A549 (cell line): ENCODE results near the gene MNX1. TPM values are rescaled to one million over a fixed set of nuclear protein-coding genes. Genes with fewer than 3 reads are reported as not detected.

Experiments used
- ATAC-seq, 2 experiments: fragments of 200-7000 bp in 1 of 2; fragments of >200 bp in 1 of 2; cut with Nextera tagmentation in 1 of 2; cut with Tn5 transposase in 1 of 2; 3 replicates each; pipeline versions ENCODE4 v1.8.0 to v1.9.1; 2018 to 2020; ENCODE audit warnings: mild to moderate bottlenecking in 1 of 2, moderate library complexity in 1 of 2
- CTCF ChIA-PET: fragments of 300-600 bp; sonication (Branson Sonifier 250); formaldehyde crosslinking; extraction: SDS; loops from one replicate; lab custom pipeline; 2021; ENCODE audit warnings: antibody characterized with exemption, inconsistent platforms; lab: Yijun Ruan, JAX
- POLR2A ChIA-PET: fragments of 350-600 bp; formaldehyde crosslinking; extraction: SDS; loops from one replicate; lab custom pipeline; 2021; ENCODE audit warnings: antibody characterized with exemption, inconsistent platforms; lab: Yijun Ruan, JAX
- DNase-seq, 2 experiments: peaks; one replicate each; pipeline versions ENCODE4 v3.0.0 to v3.0.0-alpha.2; 2011 to 2016; ENCODE audit warnings: low read depth in 1 of 2, low spot score in 1 of 2
- FAIRE-seq: peaks from 2 replicates; lab custom pipeline; 2011; peaks lifted over from hg19 to GRCh38; lab: Jason Lieb, UNC
- H3K27ac ChIP-seq, 2 experiments: fragments of >200 bp; sonication (Bioruptor Twin); formaldehyde crosslinking; 3 replicates each; pipeline ENCODE4 v1.5.1; 2016 to 2017
- H3K4me1 ChIP-seq: fragments of >200 bp; sonication (Bioruptor Twin); formaldehyde crosslinking; 3 replicates; pipeline ENCODE4 v1.6.1; 2016
- H3K4me2 ChIP-seq: fragments of >200 bp; sonication (Bioruptor Twin); formaldehyde crosslinking; 3 replicates; pipeline ENCODE4 v1.6.1; 2016
- H3K4me3 ChIP-seq: fragments of >200 bp; sonication (Bioruptor Twin); formaldehyde crosslinking; 3 replicates; pipeline ENCODE4 v1.5.1; 2016
- H3K9me3 ChIP-seq: fragments of >200 bp; sonication (Bioruptor Twin); formaldehyde crosslinking; 3 replicates; pipeline ENCODE4 v1.6.1; 2016
- ATOH8 ChIP-seq: fragments of 250-450 bp; sonication (Bioruptor Pico); IDR thresholded peaks from 2 replicates; pipeline ENCODE4 v1.5.0; 2020; ENCODE audit warnings: low read depth, mild to moderate bottlenecking, moderate library complexity
- CBX2 ChIP-seq: fragments of 200-600 bp; sonication (generic); IDR thresholded peaks from 2 replicates; pipeline ENCODE4 v1.6.1; 2016; ENCODE audit warnings: low read depth, mild to moderate bottlenecking, borderline replicate concordance
- CHD4 ChIP-seq: fragments of 200-600 bp; sonication (generic); IDR thresholded peaks from 2 replicates; pipeline ENCODE4 v1.6.1; 2016; ENCODE audit warnings: antibody characterized with exemption, mild to moderate bottlenecking, borderline replicate concordance
- ESRRA ChIP-seq: fragments of 150-350 bp; IDR thresholded peaks from 2 replicates; pipeline ENCODE4 v1.6.1; 2014; ENCODE audit warnings: mild to moderate bottlenecking, low read length, borderline replicate concordance
- HES2 ChIP-seq: fragments of >200 bp; sonication (Bioruptor Twin); formaldehyde crosslinking; IDR thresholded peaks from 2 replicates; pipeline ENCODE4 v1.6.1; 2016
- HMGXB4 ChIP-seq: fragments of 250-450 bp; sonication (Bioruptor Pico); IDR thresholded peaks from 2 replicates; pipeline ENCODE4 v1.5.0; 2021; ENCODE audit warnings: mild to moderate bottlenecking, moderate library complexity, borderline replicate concordance
- HOXA7 ChIP-seq: fragments of 250-450 bp; sonication (Bioruptor Pico); IDR thresholded peaks from 2 replicates; pipeline ENCODE4 v1.5.0; 2020; ENCODE audit warnings: mild to moderate bottlenecking, moderate library complexity
- NR3C1 ChIP-seq: fragments of >200 bp; sonication (Bioruptor Twin); formaldehyde crosslinking; IDR thresholded peaks from 3 replicates; pipeline ENCODE4 v1.6.1; 2017
- PBX3 ChIP-seq: IDR thresholded peaks from 2 replicates; pipeline ENCODE4 v1.6.1; 2012
- ZC3H11A ChIP-seq: fragments of 450-650 bp; IDR thresholded peaks from 2 replicates; pipeline ENCODE4 v1.6.1; 2014; ENCODE audit warnings: antibody characterized with exemption, mild to moderate bottlenecking
- ZNF302 ChIP-seq: fragments of 250-450 bp; sonication (Bioruptor Pico); IDR thresholded peaks from 2 replicates; pipeline ENCODE4 v1.9.0; 2021; ENCODE audit warnings: inconsistent platforms, mild to moderate bottlenecking, moderate library complexity
- ZSCAN20 ChIP-seq: fragments of 250-450 bp; sonication (Bioruptor Pico); IDR thresholded peaks from 2 replicates; pipeline ENCODE4 v1.8.0; 2022; ENCODE audit warnings: mild to moderate bottlenecking, moderate library complexity
- WGBS: methylation state at CpG from one replicate; pipeline ENCODE4 v1.1.6; 2017; ENCODE audit errors: missing lambda C conversion rate; 5-methylcytosine and 5-hydroxymethylcytosine counted together
- polyA plus RNA-seq, 4 experiments: library from polyadenylated mRNA; depleted of rRNA in 3 of 4; stranded (reverse); fragments of >200 nt; fragmentation: RNase III in 1 of 4; extraction: RNeasy Plus Mini Kit Qiagen cat#74134 plus additional on column Dnase treatment in 1 of 4; gene quantifications; 2 replicates in 3 of 4; 3 replicates in 1 of 4; pipeline ENCODE4 v1.2.3, GENCODE V29; 2011 to 2017

Gene MNX1
- polyA plus RNA-seq, 2 of the 4 experiments (the other 2 are of a cell fraction): 0.70 to 4.5 TPM

GRCh38 chr7:157044943-157045660 lies 34.6 kb upstream of the MNX1 start:
- DNase-seq: no peak
- CTCF ChIA-PET: interaction anchor here (1.0 to 1.2 kb wide), 2 partner anchors 23 to 229 kb away, joined by 3 to 4 read pairs; no protein-coding TSS in a partner anchor
- TF ChIP-seq NR3C1 (no peak), ZSCAN20 (CRISPR knock-in tag) (no peak), CHD4 (no peak), PBX3 (no peak)
- Histone ChIP-seq H3K9me3 (no peaks in the 10 kb centered on the region), H3K27ac (no peak overlapping the region), H3K4me2 (no peak overlapping the region), H3K4me1 (peaks cover 5% of the 10 kb centered on the region; the same call in 2 of the 3 replicates), H3K4me3 (no peak overlapping the region)
- 87% methylated on average over 26 of the region's 30 CpGs for WGBS
- FAIRE-seq: no peak
- POLR2A ChIA-PET: no interaction called here
- no peak for ATAC-seq

GRCh38 chr7:157044147-157044687 lies 33.8 kb upstream of the MNX1 start:
- Histone ChIP-seq H3K4me1 (peaks cover 5% of the 10 kb centered on the region; the same call in 2 of the 3 replicates), H3K27ac (no peak overlapping the region), H3K4me3 (no peak overlapping the region), H3K9me3 (no peaks in the 10 kb centered on the region), H3K4me2 (no peak overlapping the region)
- no peak for FAIRE-seq
- no peak for DNase-seq
- ChIA-PET CTCF (interaction anchor here (1.5 kb wide), 1 partner anchor 15 kb away, joined by 4 read pairs; no protein-coding TSS in a partner anchor), POLR2A (no interaction called here)
- ATAC-seq: no peak
- no peak for TF ChIP-seq ZC3H11A
- TF ChIP-seq HES2: no peak
- no peak for TF ChIP-seq ESRRA
- TF ChIP-seq CBX2: no peak
- no peak for TF ChIP-seq ATOH8
- 77% methylated on average over 16 of the region's 17 CpGs for WGBS

- Histone ChIP-seq H3K4me1 (peaks cover 5% of the 10 kb centered on the region; the same call in 2 of the 3 replicates), H3K27ac (no peak overlapping the region), H3K9me3 (no peaks in the 10 kb centered on the region), H3K4me2 (no peak overlapping the region), H3K4me3 (no peak overlapping the region)
- WGBS: 59% methylated on average over 12 of the region's 12 CpGs
- ChIA-PET CTCF (interaction anchor here (1.5 kb wide), 1 partner anchor 15 kb away, joined by 4 read pairs; no protein-coding TSS in a partner anchor), POLR2A (no interaction called here)
- ATAC-seq (no peak), DNase-seq (no peak), FAIRE-seq (no peak)
- no peak for TF ChIP-seq HMGXB4 (CRISPR knock-in tag)
- no peak for TF ChIP-seq ZC3H11A
- TF ChIP-seq HOXA7 (CRISPR knock-in tag): no peak
- no peak for TF ChIP-seq NR3C1
- no peak for TF ChIP-seq ZNF302
- no peak for TF ChIP-seq CHD4
Observed at GRCh38 chr7:157043745-157044144, 33.3 kb upstream of the MNX1 start.
